Measurements from ENCODE around the gene C4orf54.

DNA sequence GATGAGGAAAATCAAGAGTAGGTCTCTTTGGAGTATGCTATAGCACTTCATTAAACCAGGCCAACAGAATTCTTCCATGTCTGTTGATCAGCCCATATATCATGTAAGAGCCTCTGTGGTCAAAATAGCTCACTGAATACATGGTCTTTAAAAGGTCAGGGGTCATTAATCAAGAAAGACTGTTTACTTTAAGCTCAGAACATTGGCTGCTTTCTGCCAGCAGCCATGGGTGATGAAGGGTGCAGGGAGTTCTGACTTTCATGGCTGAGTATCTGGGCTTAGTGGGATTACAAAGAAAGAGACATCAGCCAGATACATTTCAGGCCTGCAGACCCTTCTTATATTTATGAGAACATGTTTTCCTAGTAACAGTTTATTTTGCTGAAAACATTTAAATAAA, 7.1 kb upstream of the C4orf54 start:
- TF ChIP-seq ISL1 (CRISPR knock-in tag; IDR thresholded peaks at IDR 0.05), result no peak
- no peak for TF ChIP-seq ZNF565 (CRISPR knock-in tag; conservative IDR thresholded peaks at IDR 0.05; ENCODE audit: low read depth)
- TF ChIP-seq, protein P1, sequence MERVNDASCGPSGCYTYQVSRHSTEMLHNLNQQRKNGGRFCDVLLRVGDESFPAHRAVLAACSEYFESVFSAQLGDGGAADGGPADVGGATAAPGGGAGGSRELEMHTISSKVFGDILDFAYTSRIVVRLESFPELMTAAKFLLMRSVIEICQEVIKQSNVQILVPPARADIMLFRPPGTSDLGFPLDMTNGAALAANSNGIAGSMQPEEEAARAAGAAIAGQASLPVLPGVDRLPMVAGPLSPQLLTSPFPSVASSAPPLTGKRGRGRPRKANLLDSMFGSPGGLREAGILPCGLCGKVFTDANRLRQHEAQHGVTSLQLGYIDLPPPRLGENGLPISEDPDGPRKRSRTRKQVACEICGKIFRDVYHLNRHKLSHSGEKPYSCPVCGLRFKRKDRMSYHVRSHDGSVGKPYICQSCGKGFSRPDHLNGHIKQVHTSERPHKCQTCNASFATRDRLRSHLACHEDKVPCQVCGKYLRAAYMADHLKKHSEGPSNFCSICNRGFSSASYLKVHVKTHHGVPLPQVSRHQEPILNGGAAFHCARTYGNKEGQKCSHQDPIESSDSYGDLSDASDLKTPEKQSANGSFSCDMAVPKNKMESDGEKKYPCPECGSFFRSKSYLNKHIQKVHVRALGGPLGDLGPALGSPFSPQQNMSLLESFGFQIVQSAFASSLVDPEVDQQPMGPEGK (CRISPR knock-in tag; IDR thresholded peaks at IDR 0.05; ENCODE audit: borderline replicate concordance), result no peak
- TF ChIP-seq PPARA (CRISPR knock-in tag; IDR thresholded peaks at IDR 0.05; ENCODE audit: borderline replicate concordance), result no peak
- no peak for TF ChIP-seq RARB (CRISPR knock-in tag; IDR thresholded peaks at IDR 0.05)
- TF ChIP-seq ARNTL (CRISPR knock-in tag; IDR thresholded peaks at IDR 0.05; ENCODE audit: borderline replicate concordance, low read depth), result no peak
- TF ChIP-seq CSDC2 (CRISPR knock-in tag; IDR thresholded peaks at IDR 0.05), result no peak
- no peak for TF ChIP-seq ZNF70 (CRISPR knock-in tag; IDR thresholded peaks at IDR 0.05)
- TF ChIP-seq BACH2 (CRISPR knock-in tag; IDR thresholded peaks at IDR 0.05; ENCODE audit: borderline replicate concordance), result no peak
- TF ChIP-seq SNAI2 (CRISPR knock-in tag; IDR thresholded peaks at IDR 0.05), result no peak

Data from SK-N-SH treated with all-trans-retinoic acid at 6 μM for 48 hours (cell line).